Adrenal gland (tissue), 5 donors: ENCODE results near the gene EHMT1.

Experiments
- CTCF ChIP-seq, 6 experiments: fragments of 450-650 bp in 4 of 6; fragments of 200-600 bp in 2 of 6; sonication (generic) in 1 of 6; IDR thresholded peaks; 1 replicate in 5 of 6; 2 replicates in 1 of 6; pipeline versions ENCODE4 v1.5.1 to v1.8.0; 2016 to 2021; ENCODE audit warnings: antibody characterized with exemption in 6 of 6, mild to moderate bottlenecking in 2 of 6, moderate library complexity in 1 of 6
- POLR2A ChIP-seq, 2 donors: fragments of 450-650 bp; IDR thresholded peaks; one replicate each; pipeline ENCODE4 v1.6.1; 2017; ENCODE audit warnings: antibody characterized with exemption in 2 of 2, mild to moderate bottlenecking in 2 of 2, moderate library complexity in 1 of 2
- donor health status: DM: no; HTN: no; CAD: no.

DNA sequence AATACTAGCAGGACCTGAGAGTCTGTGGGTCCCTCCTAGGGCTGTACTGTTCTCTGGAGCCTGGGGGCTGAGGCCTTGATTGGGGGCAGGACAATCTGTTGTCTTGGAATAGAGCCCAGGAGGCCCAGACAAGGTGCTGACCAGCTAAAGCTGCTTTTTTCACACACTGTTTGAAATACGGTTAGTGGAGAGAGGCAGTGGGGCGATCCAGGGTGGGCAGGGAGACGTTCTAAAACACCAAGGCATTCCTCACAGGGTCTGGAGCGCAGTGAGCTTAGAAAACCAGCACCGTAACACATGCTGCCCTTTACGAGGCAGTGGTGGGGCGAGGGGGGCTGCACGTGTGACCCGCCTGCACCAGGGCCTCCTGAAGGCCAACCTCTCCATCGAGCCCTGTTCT, 55.1 kb downstream of the EHMT1 start:
- TF ChIP-seq POLR2A (IDR thresholded peaks at IDR 0.05) (no peak), CTCF (IDR thresholded peaks at IDR 0.05) (no peak)
